B cell (primary cell): ENCODE results near the gene BAG2. TPM values are rescaled to one million over a fixed set of nuclear protein-coding genes. Genes with fewer than 3 reads are reported as not detected.

Experiments
- ATAC-seq: fragments of 200-7000 bp; cut with Tn5 transposase; one replicate; pipeline ENCODE4 v1.10.0; 2021; ENCODE audit warnings: low read depth, mild to moderate bottlenecking, moderate number of reproducible peaks, moderate library complexity
- CTCF ChIA-PET: fragments of 350-600 bp; sonication (Branson Sonifier 250); formaldehyde crosslinking; loops from one replicate; lab custom pipeline; 2021; ENCODE audit warnings: antibody characterized with exemption, inconsistent platforms; lab: Charles Lee
- POLR2A ChIA-PET: fragments of 350-600 bp; sonication (Branson Sonifier 250); formaldehyde crosslinking; loops from one replicate; lab custom pipeline; 2021; ENCODE audit warnings: antibody characterized with exemption; lab: Charles Lee
- DNase-seq: peaks from one replicate; pipeline ENCODE4 v3.0.0; 2013
- H2AFZ ChIP-seq: 2 replicates; pipeline ENCODE4 v1.6.1; 2012; ENCODE audit warnings: mild to moderate bottlenecking, low read depth, low read length; ENCODE audit not compliant: insufficient read depth, poor library complexity, severe bottlenecking
- H3K27ac ChIP-seq, 2 donors: 1 replicate in 1 of 2; 2 replicates in 1 of 2; pipeline ENCODE4 v1.5.1; 2012 to 2013; ENCODE audit warnings: low read length in 2 of 2, mild to moderate bottlenecking in 2 of 2, moderate library complexity in 1 of 2
- H3K27me3 ChIP-seq, 4 experiments: fragments of 200-600 bp in 1 of 4; sonication (generic) in 1 of 4; replicated peaks in 1 of 4; 1 replicate in 2 of 4; 2 replicates in 2 of 4; pipeline versions ENCODE4 v1.6.1 to v1.7.0; 2013 to 2016; ENCODE audit warnings: low read length in 3 of 4, mild to moderate bottlenecking in 2 of 4, mixed read lengths in 1 of 4, moderate library complexity in 1 of 4; ENCODE audit not compliant: insufficient read depth in 4 of 4, control insufficient read depth in 3 of 4; ENCODE audit errors: control extremely low read depth in 1 of 4
- H3K36me3 ChIP-seq, 2 experiments: replicated peaks in 1 of 2; 1 replicate in 1 of 2; 2 replicates in 1 of 2; pipeline versions ENCODE4 v1.6.1 to v1.7.1; 2013; ENCODE audit warnings: low read length in 1 of 2; ENCODE audit not compliant: insufficient read depth in 2 of 2, control insufficient read depth in 1 of 2; ENCODE audit errors: control extremely low read depth in 1 of 2, extremely low read depth in 1 of 2
- H3K4me1 ChIP-seq, 2 donors: fragments of 200-600 bp in 1 of 2; sonication (generic) in 1 of 2; 1 replicate in 1 of 2; 2 replicates in 1 of 2; pipeline versions ENCODE4 v1.5.1 to v1.6.1; 2013 to 2017; ENCODE audit warnings: low read length in 2 of 2; ENCODE audit not compliant: control insufficient read depth in 2 of 2, insufficient read depth in 2 of 2
- H3K4me2 ChIP-seq: replicated peaks from 2 replicates; pipeline ENCODE3; 2012; ENCODE audit warnings: mild to moderate bottlenecking, low read depth, low read length; ENCODE audit not compliant: poor library complexity, severe bottlenecking
- H3K4me3 ChIP-seq, 5 experiments: fragments of 200-600 bp in 1 of 5; sonication (generic) in 1 of 5; 1 replicate in 3 of 5; 2 replicates in 2 of 5; pipeline versions ENCODE4 v1.5.1 to v1.7.0; 2011 to 2016; ENCODE audit warnings: low read length in 4 of 5, mild to moderate bottlenecking in 4 of 5, low read depth in 2 of 5, control low read depth in 1 of 5, moderate library complexity in 1 of 5; ENCODE audit not compliant: insufficient read depth in 1 of 5; ENCODE audit errors: control extremely low read depth in 1 of 5, extremely low read depth in 1 of 5
- H3K79me2 ChIP-seq: fragments of 200-600 bp; sonication (generic); one replicate; pipeline ENCODE4 v1.6.0; 2016; ENCODE audit warnings: low read length; ENCODE audit not compliant: control insufficient read depth, insufficient read depth
- H3K9ac ChIP-seq: fragments of 200-600 bp; sonication (generic); 2 replicates; pipeline ENCODE4 v1.6.1; 2017; ENCODE audit warnings: mild to moderate bottlenecking, low read length, moderate library complexity
- H3K9me3 ChIP-seq, 3 donors: one replicate each; pipeline versions ENCODE4 v1.6.1 to v1.7.1; 2013; ENCODE audit warnings: low read length in 2 of 3; ENCODE audit not compliant: control insufficient read depth in 2 of 3, insufficient read depth in 1 of 3; ENCODE audit errors: control extremely low read depth in 1 of 3
- H4K20me1 ChIP-seq: 2 replicates; pipeline ENCODE4 v1.6.0; 2012; ENCODE audit warnings: mild to moderate bottlenecking, low read length; ENCODE audit not compliant: insufficient read depth, control insufficient read depth, poor library complexity, severe bottlenecking
- H3K27ac Mint-ChIP-seq: one replicate; pipeline ENCODE4 v1.8.0; 2021; ENCODE audit warnings: mixed read lengths
- H3K27me3 Mint-ChIP-seq: one replicate; pipeline ENCODE4 v1.8.0; 2021; ENCODE audit warnings: mixed read lengths
- H3K4me1 Mint-ChIP-seq: one replicate; pipeline ENCODE4 v1.8.0; 2021; ENCODE audit warnings: mixed read lengths
- H3K4me3 Mint-ChIP-seq: one replicate; pipeline ENCODE4 v1.8.0; 2021; ENCODE audit warnings: mixed read lengths
- H3K9me3 Mint-ChIP-seq: one replicate; pipeline ENCODE4 v1.8.0; 2022; ENCODE audit warnings: mixed read lengths; ENCODE audit not compliant: insufficient read depth
- EZH2 ChIP-seq: IDR thresholded peaks from 2 replicates; pipeline ENCODE4 v1.6.1; 2012; ENCODE audit warnings: borderline replicate concordance, low read depth, mild to moderate bottlenecking, moderate library complexity, low read length; ENCODE audit not compliant: insufficient read depth, poor library complexity, severe bottlenecking
- WGBS: methylation state at CpG from one replicate; pipeline ENCODE4 v1.1.5; 2013; ENCODE audit warnings: missing lambda C conversion rate; ENCODE audit not compliant: insufficient coverage; 5-methylcytosine and 5-hydroxymethylcytosine counted together
- intact Hi-C: fragments of 100-400 bp; cut with micrococcal nuclease; formaldehyde crosslinking; loops from one replicate; pipeline ENCODE4 v1.10.0; 2022
- polyA plus RNA-seq: library from polyadenylated mRNA; depleted of rRNA; stranded (reverse); fragments of >200 nt; gene quantifications from 2 replicates; pipeline ENCODE4 v1.2.3, GENCODE V29; 2012
- total RNA-seq, 2 donors: library from RNA; stranded (reverse); fragments of 120-200 nt in 1 of 2; gene quantifications; 1 replicate in 1 of 2; 2 replicates in 1 of 2; pipeline versions ENCODE4 v1.2.3 to v1.2.4, GENCODE V29; 2013 to 2022
- TF ChIP-seq, protein P1 (sequence below): fragments of 200-600 bp; IDR thresholded peaks from one replicate; pipeline ENCODE4 v1.8.0; 2022; ENCODE audit warnings: antibody characterized with exemption, mild to moderate bottlenecking

BAG2 gene
- total and polyA plus RNA-seq, 2 donors (not counting 1 experiment from before 2014, with no cell fraction given): 1.5 to 4.7 TPM

DNA sequence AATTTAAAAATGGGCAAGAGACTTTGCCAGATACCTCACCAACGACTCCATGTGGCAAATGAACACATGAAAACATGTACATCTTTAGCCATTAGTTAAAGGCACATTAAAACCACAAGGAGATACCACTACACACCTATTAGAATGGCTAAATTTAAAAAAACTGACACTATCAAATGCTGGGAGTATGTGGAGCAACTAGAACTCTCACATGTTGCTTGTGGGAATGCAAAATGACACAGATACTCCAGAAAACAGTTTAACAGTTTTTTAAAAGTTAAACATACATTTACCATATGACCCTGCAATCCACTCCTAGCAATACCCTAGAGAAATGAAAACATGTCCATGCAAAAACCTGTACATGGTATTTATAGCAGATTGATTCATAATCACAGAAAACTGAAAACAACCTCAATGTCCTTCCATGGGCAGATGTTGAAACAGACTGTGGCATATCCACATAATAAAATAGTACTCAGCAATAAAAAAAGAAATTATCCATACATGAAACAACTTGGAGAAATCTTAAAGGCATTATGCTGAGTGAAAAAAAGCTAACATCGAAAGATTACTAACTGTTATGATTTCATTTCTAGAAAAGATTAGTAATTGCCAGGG lies 48.1 kb downstream of the BAG2 start:
- H3K27me3 Mint-ChIP-seq: peaks cover 15% of the 10 kb centered on the region
- TF ChIP-seq EZH2: no peak
- TF ChIP-seq, protein P1, sequence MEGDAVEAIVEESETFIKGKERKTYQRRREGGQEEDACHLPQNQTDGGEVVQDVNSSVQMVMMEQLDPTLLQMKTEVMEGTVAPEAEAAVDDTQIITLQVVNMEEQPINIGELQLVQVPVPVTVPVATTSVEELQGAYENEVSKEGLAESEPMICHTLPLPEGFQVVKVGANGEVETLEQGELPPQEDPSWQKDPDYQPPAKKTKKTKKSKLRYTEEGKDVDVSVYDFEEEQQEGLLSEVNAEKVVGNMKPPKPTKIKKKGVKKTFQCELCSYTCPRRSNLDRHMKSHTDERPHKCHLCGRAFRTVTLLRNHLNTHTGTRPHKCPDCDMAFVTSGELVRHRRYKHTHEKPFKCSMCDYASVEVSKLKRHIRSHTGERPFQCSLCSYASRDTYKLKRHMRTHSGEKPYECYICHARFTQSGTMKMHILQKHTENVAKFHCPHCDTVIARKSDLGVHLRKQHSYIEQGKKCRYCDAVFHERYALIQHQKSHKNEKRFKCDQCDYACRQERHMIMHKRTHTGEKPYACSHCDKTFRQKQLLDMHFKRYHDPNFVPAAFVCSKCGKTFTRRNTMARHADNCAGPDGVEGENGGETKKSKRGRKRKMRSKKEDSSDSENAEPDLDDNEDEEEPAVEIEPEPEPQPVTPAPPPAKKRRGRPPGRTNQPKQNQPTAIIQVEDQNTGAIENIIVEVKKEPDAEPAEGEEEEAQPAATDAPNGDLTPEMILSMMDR: no peak
- ATAC-seq: no peak
- Histone ChIP-seq H3K36me3 (no peaks in the 10 kb centered on the region), H3K4me3 (no peak overlapping the region), H3K4me2 (no peak overlapping the region), H3K9ac (no peak overlapping the region), H3K4me1 (peaks cover 10 to 13% of the 10 kb centered on the region in 2 donors), H4K20me1 (no peaks in the 10 kb centered on the region), H3K9me3 (no peaks in the 10 kb centered on the region), H3K79me2 (no peaks in the 10 kb centered on the region), H2AFZ (no peak overlapping the region), H3K27me3 (peaks cover 0 to 15% (median 4%) of the 10 kb centered on the region in 4 experiments), H3K27ac (no peak overlapping the region)
- ChIA-PET CTCF (no interaction called here), POLR2A (no interaction called here)
- WGBS: 100% methylated on average over 1 of the region's 2 CpGs
- no peaks in the 10 kb centered on the region for H3K9me3 Mint-ChIP-seq
- peaks cover 15% of the 10 kb centered on the region for H3K4me1 Mint-ChIP-seq
- no peak for DNase-seq
- H3K4me3 Mint-ChIP-seq: peak overlapping the region; percentile 33
- intact Hi-C loops: no loop called here
- no peak overlapping the region for H3K27ac Mint-ChIP-seq
